ENCODE measurements around the gene PDE4B.

PDE4B gene

GRCh38 chr1:66325594-66326380, 533.1 kb downstream of the PDE4B start:
- no peak for DNase-seq

GRCh38 chr1:66326867-66327266, 534.2 kb downstream of the PDE4B start:
- no peak for DNase-seq

GRCh38 chr1:66327588-66327987, 534.9 kb downstream of the PDE4B start:
- DNase-seq = no peak

- DNase-seq = no peak
Observed at GRCh38 chr1:66328896-66329295, 536.2 kb downstream of the PDE4B start.

GRCh38 chr1:66330722-66331141, 538.0 kb downstream of the PDE4B start:
- no peak for DNase-seq

GRCh38 chr1:66331658-66332547, 539.2 kb downstream of the PDE4B start:
- no peak for DNase-seq

- DNase-seq = no peak
Observed at GRCh38 chr1:66332548-66332901, 539.8 kb downstream of the PDE4B start.

GRCh38 chr1:66333466-66334199, 540.9 kb downstream of the PDE4B start:
- no peak for DNase-seq

- DNase-seq = no peak
Observed at GRCh38 chr1:66334318-66334717, 541.6 kb downstream of the PDE4B start.

GRCh38 chr1:66335125-66335524, 542.4 kb downstream of the PDE4B start:
- no peak for DNase-seq

GRCh38 chr1:66335859-66336640, 543.4 kb downstream of the PDE4B start:
- DNase-seq = no peak

GRCh38 chr1:66336641-66336990, 543.9 kb downstream of the PDE4B start:
- DNase-seq = no peak

- DNase-seq = no peak
Observed at GRCh38 chr1:66337249-66337648, 544.6 kb downstream of the PDE4B start.

- no peak for DNase-seq
Observed at GRCh38 chr1:66339944-66340343, 547.2 kb downstream of the PDE4B start.

GRCh38 chr1:66341446-66342089, 548.9 kb downstream of the PDE4B start:
- DNase-seq = no peak

- DNase-seq = no peak
Observed at GRCh38 chr1:66342707-66343106, 550.0 kb downstream of the PDE4B start.

- no peak for DNase-seq
Observed at GRCh38 chr1:66343569-66344325, 551.1 kb downstream of the PDE4B start.

- DNase-seq = no peak
Observed at GRCh38 chr1:66346057-66346795, 553.5 kb downstream of the PDE4B start.

- DNase-seq = no peak
Observed at GRCh38 chr1:66346873-66347272, 554.2 kb downstream of the PDE4B start.

- no peak for DNase-seq
Observed at GRCh38 chr1:66348776-66349175, 556.1 kb downstream of the PDE4B start.

- DNase-seq = no peak
Observed at GRCh38 chr1:66349242-66349641, 556.5 kb downstream of the PDE4B start.
